SK-N-SH (cell line): ENCODE results near the gene BRAF. TPM values are rescaled to one million over a fixed set of nuclear protein-coding genes. Genes with fewer than 3 reads are reported as not detected.
"Not testable (repeated sequence)": the region's sequence is repeated elsewhere in the genome, so short reads cannot be mapped to it uniquely, and the experiment has no call there.

ENCODE experiments used
- CTCF ChIA-PET: fragments of 300-600, 350-600 bp; formaldehyde crosslinking; extraction: SDS; loops from one replicate; lab custom pipeline; 2021; lab: Yijun Ruan, JAX
- POLR2A ChIA-PET: fragments of 350-600 bp; sonication (Branson Sonifier 250); formaldehyde crosslinking; extraction: SDS; loops from one replicate; lab custom pipeline; 2020; ENCODE audit warnings: antibody characterized with exemption, inconsistent platforms; lab: Yijun Ruan, JAX
- DNase-seq: peaks from one replicate; pipeline ENCODE4 v3.0.0; 2012
- H2AFZ ChIP-seq: fragments of 200-600 bp; sonication (generic); 2 replicates; pipeline ENCODE4 v1.8.1; 2016; ENCODE audit warnings: antibody characterized with exemption, mild to moderate bottlenecking, low read depth
- H3F3A ChIP-seq: fragments of 200-600 bp; sonication (generic); replicated peaks from 2 replicates; pipeline ENCODE3; 2016; ENCODE audit warnings: antibody characterized with exemption, mild to moderate bottlenecking; ENCODE audit not compliant: insufficient read depth
- H3K27ac ChIP-seq, 2 experiments: fragments of 200-500 bp in 1 of 2; fragments of 200-600 bp in 1 of 2; sonication (Bioruptor generic) in 1 of 2; sonication (generic), shearing (Covaris generic) in 1 of 2; 2 replicates each; pipeline versions ENCODE4 v1.5.1 to v1.6.1; 2014 to 2016; ENCODE audit warnings: low read depth in 2 of 2, inconsistent platforms in 1 of 2, low read length in 1 of 2, mild to moderate bottlenecking in 1 of 2, mixed read lengths in 1 of 2
- H3K27me3 ChIP-seq: fragments of 200-600 bp; sonication (generic), shearing (Covaris generic); 2 replicates; pipeline ENCODE4 v1.6.1; 2016; ENCODE audit warnings: mixed run types; ENCODE audit not compliant: insufficient read depth
- H3K36me3 ChIP-seq, 2 experiments: fragments of 200-500 bp in 1 of 2; fragments of 200-600 bp in 1 of 2; sonication (Bioruptor generic) in 1 of 2; sonication (generic) in 1 of 2; replicated peaks in 1 of 2; 2 replicates each; pipeline versions ENCODE3 to v1.5.1; 2014 to 2016; ENCODE audit warnings: low read length in 1 of 2, mild to moderate bottlenecking in 1 of 2; ENCODE audit not compliant: insufficient read depth in 2 of 2, control insufficient read depth in 1 of 2
- H3K4me1 ChIP-seq, 2 experiments: fragments of 200-500 bp in 1 of 2; fragments of 200-600 bp in 1 of 2; sonication (Bioruptor generic) in 1 of 2; sonication (generic), shearing (Covaris generic) in 1 of 2; 2 replicates each; pipeline versions ENCODE4 v1.5.1 to v1.6.1; 2014 to 2016; ENCODE audit warnings: low read depth in 1 of 2, low read length in 1 of 2, mixed run types in 1 of 2; ENCODE audit not compliant: insufficient read depth in 2 of 2, control insufficient read depth in 1 of 2
- H3K4me2 ChIP-seq: fragments of 200-600 bp; sonication (generic), shearing (Covaris generic); 2 replicates; pipeline ENCODE4 v1.6.1; 2017; ENCODE audit warnings: mixed run types
- H3K4me3 ChIP-seq, 2 experiments: fragments of 200-500 bp in 1 of 2; fragments of 200-600 bp in 1 of 2; sonication (Bioruptor generic) in 1 of 2; sonication (generic), shearing (Covaris generic) in 1 of 2; 2 replicates each; pipeline versions ENCODE4 v1.5.1 to v1.8.1; 2014 to 2016; ENCODE audit warnings: low read depth in 2 of 2, inconsistent platforms in 1 of 2, low read length in 1 of 2, mild to moderate bottlenecking in 1 of 2, mixed read lengths in 1 of 2, moderate library complexity in 1 of 2
- H3K79me2 ChIP-seq: fragments of 200-600 bp; sonication (generic); 2 replicates; pipeline ENCODE4 v1.8.1; 2017; ENCODE audit warnings: mild to moderate bottlenecking; ENCODE audit not compliant: insufficient read depth
- H3K9ac ChIP-seq: fragments of 200-600 bp; sonication (generic); 2 replicates; pipeline ENCODE4 v1.6.1; 2017; ENCODE audit warnings: mixed run types
- H3K9me2 ChIP-seq: fragments of 200-600 bp; sonication (generic); 2 replicates; pipeline ENCODE4 v1.6.1; 2017; ENCODE audit warnings: mixed run types
- H3K9me3 ChIP-seq: fragments of 200-600 bp; sonication (generic); 2 replicates; pipeline ENCODE4 v1.6.1; 2017; ENCODE audit warnings: mixed run types, mild to moderate bottlenecking, moderate library complexity
- H4K20me1 ChIP-seq: fragments of 200-600 bp; sonication (generic); 2 replicates; pipeline ENCODE4 v1.6.1; 2017; ENCODE audit warnings: mild to moderate bottlenecking, mixed run types; ENCODE audit not compliant: insufficient read depth
- CTCF ChIP-seq: fragments of 200-600 bp; sonication (generic); IDR thresholded peaks from 2 replicates; pipeline ENCODE4 v1.6.1; 2017; ENCODE audit warnings: antibody characterized with exemption, mild to moderate bottlenecking, moderate library complexity
- FOXJ3 ChIP-seq: sonication (generic); formaldehyde crosslinking; IDR thresholded peaks from 2 replicates; pipeline ENCODE4 v1.5.1; 2020; ENCODE audit warnings: mild to moderate bottlenecking, missing genetic modification reagents
- MAX ChIP-seq: IDR thresholded peaks from 2 replicates; pipeline ENCODE4 v1.4.0; 2012; ENCODE audit warnings: low read depth
- PBX3 ChIP-seq: IDR thresholded peaks from 2 replicates; pipeline ENCODE4; 2012
- POLR2AphosphoS5 ChIP-seq: IDR thresholded peaks from 2 replicates; pipeline ENCODE4 v1.6.1; 2012; ENCODE audit warnings: low read depth, low read length
- WGBS: methylation state at CpG from one replicate; pipeline ENCODE4 v1.1.6; 2017; ENCODE audit warnings: low lambda C conversion rate; 5-methylcytosine and 5-hydroxymethylcytosine counted together
- polyA plus RNA-seq, 3 experiments: library from polyadenylated mRNA; depleted of rRNA; stranded (reverse); fragments of >200 nt; gene quantifications; 2 replicates each; pipeline ENCODE4 v1.2.3, GENCODE V29; 2012
- small RNA-seq, 7 experiments: library from RNA; depleted of rRNA; stranded (forward); fragments of <200 nt; gene quantifications; one replicate each; pipeline ENCODE3, GENCODE V24; 2012

BRAF gene
- polyA plus RNA-seq, 1 of the 3 experiments (the other 2 are of a cell fraction), result 5.2 TPM

DNA sequence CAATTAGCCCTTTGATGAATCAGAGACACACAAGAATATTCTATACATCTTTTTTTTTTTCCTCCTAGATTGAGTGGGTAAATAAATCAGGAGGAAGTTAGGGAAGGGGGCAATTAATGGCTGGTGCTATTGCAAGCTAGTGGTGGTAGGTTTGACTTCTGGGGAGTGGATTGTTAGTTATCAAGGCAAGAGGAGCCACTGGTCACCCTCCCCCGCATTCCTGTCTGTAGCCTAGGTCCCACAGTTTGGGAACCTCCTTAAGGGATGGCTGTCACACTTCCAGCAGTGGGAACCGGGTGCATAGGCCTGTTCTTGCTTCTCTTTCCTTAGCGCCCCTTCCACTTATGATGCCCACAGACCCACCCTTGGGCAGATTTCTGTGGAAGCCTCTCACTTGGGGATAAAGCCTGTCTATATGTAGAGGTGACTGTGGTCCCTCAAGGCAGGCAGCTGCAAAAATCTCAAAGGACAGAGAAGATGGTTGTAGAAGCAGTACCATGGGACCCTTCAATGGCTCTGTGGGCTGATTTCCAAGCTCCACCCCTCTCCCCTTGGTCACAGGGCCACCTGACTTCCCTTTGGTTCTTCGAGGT, 254.3 kb downstream of the BRAF start (continued):
- TF ChIP-seq CTCF, result no peak

- H3F3A ChIP-seq, H3K27me3 ChIP-seq, DNase-seq, H3K9ac ChIP-seq, H2AFZ ChIP-seq, H3K79me2 ChIP-seq, H3K4me3 ChIP-seq, H3K9me3 ChIP-seq, POLR2A ChIA-PET, H4K20me1 ChIP-seq, H3K9me2 ChIP-seq, H3K4me2 ChIP-seq, H3K27ac ChIP-seq, H3K36me3 ChIP-seq: not testable (repeated sequence)
- CTCF ChIA-PET, result interaction anchor here (1.4 to 3.8 kb wide), 4 partner anchors 17 to 254 kb away, joined by 4 to 28 read pairs (median 10); partner anchors contain the start of gene BRAF
- WGBS, result 83% methylated on average over 8 of the region's 10 CpGs
- H3K4me1 ChIP-seq, result peaks cover 7 to 18% of the 10 kb centered on the region in 2 experiments; a peak in 2 of 4 replicates
Observed at GRCh38 chr7:140669862-140670261, 254.9 kb downstream of the BRAF start.

- Histone ChIP-seq H3K9ac (no peak overlapping the region), H3K36me3 (no peaks in the 10 kb centered on the region), H3F3A (no peaks in the 10 kb centered on the region), H3K4me2 (no peak overlapping the region)
- POLR2A ChIA-PET, result no interaction called here
- TF ChIP-seq FOXJ3 (CRISPR knock-in tag) (no peak), PBX3 (no peak), POLR2AphosphoS5 (no peak), MAX (no peak)
- TF ChIP-seq, all 33 proteins: peak for 0
- CTCF ChIA-PET, result interaction anchor here (1.2 to 3.8 kb wide), 7 partner anchors 9 to 342 kb away, joined by 3 to 28 read pairs (median 4); partner anchors contain the start of gene BRAF
- Histone ChIP-seq H3K4me1 (peaks cover 7 to 15% of the 10 kb centered on the region in 2 experiments; a peak in 2 of 4 replicates), H3K79me2 (no peaks in the 10 kb centered on the region), H2AFZ (no peak overlapping the region), H3K9me2 (no peaks in the 10 kb centered on the region), H3K4me3 (no peak overlapping the region), H3K27me3 (peaks cover 8% of the 10 kb centered on the region; the same call in 1 of the 2 replicates), H3K27ac (no peak overlapping the region), H4K20me1 (no peaks in the 10 kb centered on the region), H3K9me3 (no peaks in the 10 kb centered on the region)
- no peak for DNase-seq
- 93% methylated on average over 3 of the region's 3 CpGs for WGBS
Observed at GRCh38 chr7:140669352-140669751, 255.4 kb downstream of the BRAF start.

Small RNA genes lying within 50 kb of the gene (small RNA-seq; reads per million reads assigned to genes)
- 0 reads per million in 7 experiments for gene AC006006.1
- gene RNU6-85P, result 0 reads per million in 7 experiments

Other genes with a start within 250 kb of the BRAF start
- gene NDUFB2, start 228.2 kb downstream of the BRAF start, polyA plus RNA-seq (2012; rRNA removed), result 1,154 and 1,214 TPM in 2 replicates
- 88.8 and 95.5 TPM in 2 replicates for gene MRPS33, start 90.0 kb upstream of the BRAF start, polyA plus RNA-seq (2012; rRNA removed)
- 0.16 and 0.20 TPM in 2 replicates for gene TMEM178B, start 149.1 kb upstream of the BRAF start, polyA plus RNA-seq (2012; rRNA removed)